H9 (cell line): Measurements from ENCODE around the gene RTL9. TPM values are rescaled to one million over a fixed set of nuclear protein-coding genes. Genes with fewer than 3 reads are reported as not detected.

Source experiments
- DNase-seq: peaks from one replicate; pipeline ENCODE4 v3.0.0-alpha.2; 2017
- H2AFZ ChIP-seq: one replicate; pipeline ENCODE4 v1.6.1; 2013; ENCODE audit warnings: mild to moderate bottlenecking, low read length, control low read depth, moderate library complexity
- H2AK5ac ChIP-seq: 2 replicates; pipeline ENCODE4 v1.6.1; 2013; ENCODE audit warnings: low read length, control low read depth, mixed read lengths; ENCODE audit not compliant: insufficient read length
- H2BK120ac ChIP-seq: one replicate; pipeline ENCODE4 v1.6.1; 2013; ENCODE audit warnings: low read depth, mild to moderate bottlenecking, low read length, control low read depth, inconsistent platforms; ENCODE audit not compliant: poor library complexity, severe bottlenecking
- H2BK12ac ChIP-seq: 2 replicates; pipeline ENCODE4 v1.6.1; 2013; ENCODE audit warnings: low read length, control low read depth, mixed read lengths, low read depth; ENCODE audit not compliant: insufficient read length
- H2BK15ac ChIP-seq: 2 replicates; pipeline ENCODE4 v1.6.1; 2013; ENCODE audit warnings: low read depth, low read length, control low read depth
- H2BK20ac ChIP-seq: one replicate; pipeline ENCODE4 v1.6.1; 2013; ENCODE audit warnings: low read depth, mild to moderate bottlenecking, low read length, control low read depth, inconsistent platforms; ENCODE audit not compliant: poor library complexity, severe bottlenecking
- H2BK5ac ChIP-seq: 2 replicates; pipeline ENCODE4 v1.6.1; 2013; ENCODE audit warnings: low read length, control low read depth, mixed read lengths; ENCODE audit not compliant: insufficient read length
- H3K14ac ChIP-seq: 2 replicates; pipeline ENCODE4 v1.6.1; 2013; ENCODE audit warnings: low read length, control low read depth; ENCODE audit not compliant: insufficient read depth
- H3K18ac ChIP-seq: 2 replicates; pipeline ENCODE4 v1.6.1; 2013; ENCODE audit warnings: low read depth, mild to moderate bottlenecking, mixed read lengths, low read length, control low read depth; ENCODE audit not compliant: insufficient read length
- H3K23ac ChIP-seq: 2 replicates; pipeline ENCODE4 v1.6.1; 2013; ENCODE audit warnings: low read length, control low read depth, mixed read lengths, low read depth; ENCODE audit not compliant: insufficient read length
- H3K23me2 ChIP-seq: 2 replicates; pipeline ENCODE4 v1.6.1; 2013; ENCODE audit warnings: low read depth, mild to moderate bottlenecking, mixed read lengths, low read length, control low read depth; ENCODE audit not compliant: insufficient read length, poor library complexity, severe bottlenecking
- H3K27ac ChIP-seq: 2 replicates; pipeline ENCODE4 v1.5.1; 2013; ENCODE audit warnings: low read length, control low read depth, mixed read lengths, low read depth; ENCODE audit not compliant: insufficient read length
- H3K27me3 ChIP-seq: 2 replicates; pipeline ENCODE4 v1.6.1; 2013; ENCODE audit warnings: low read length, control low read depth, inconsistent platforms; ENCODE audit not compliant: insufficient read depth
- H3K4ac ChIP-seq: 2 replicates; pipeline ENCODE4 v1.6.1; 2013; ENCODE audit warnings: low read depth, mild to moderate bottlenecking, control low read depth, inconsistent platforms, low read length, moderate library complexity
- H3K4me1 ChIP-seq: 2 replicates; pipeline ENCODE4 v1.6.1; 2013; ENCODE audit warnings: low read length, control low read depth, inconsistent platforms; ENCODE audit not compliant: insufficient read depth
- H3K4me2 ChIP-seq: 2 replicates; pipeline ENCODE4 v1.6.1; 2013; ENCODE audit warnings: low read length, control low read depth, mixed read lengths; ENCODE audit not compliant: insufficient read length, insufficient read depth
- H3K56ac ChIP-seq: 2 replicates; pipeline ENCODE4 v1.6.1; 2013; ENCODE audit warnings: low read depth, mild to moderate bottlenecking, mixed read lengths, low read length, control low read depth; ENCODE audit not compliant: insufficient read length
- H3K79me1 ChIP-seq: 2 replicates; pipeline ENCODE4 v1.6.1; 2013; ENCODE audit warnings: low read depth, mild to moderate bottlenecking, moderate library complexity, low read length, control low read depth, inconsistent platforms; ENCODE audit not compliant: insufficient read depth, poor library complexity, severe bottlenecking
- H3K79me2 ChIP-seq: 2 replicates; pipeline ENCODE4 v1.6.1; 2013; ENCODE audit warnings: low read length, control low read depth, inconsistent platforms; ENCODE audit not compliant: insufficient read depth
- H3K9ac ChIP-seq: 2 replicates; pipeline ENCODE4 v1.6.1; 2013; ENCODE audit warnings: low read length, control low read depth, mixed read lengths; ENCODE audit not compliant: insufficient read length; ENCODE audit errors: extremely low read depth
- H3K9me3 ChIP-seq: one replicate; pipeline ENCODE4 v1.6.1; 2013; ENCODE audit warnings: low read depth, low read length, inconsistent platforms; ENCODE audit not compliant: control insufficient read depth
- H3T11ph ChIP-seq: one replicate; pipeline ENCODE4 v1.6.1; 2013; ENCODE audit warnings: mild to moderate bottlenecking, low read length, control low read depth, inconsistent platforms
- H4K20me1 ChIP-seq: one replicate; pipeline ENCODE4 v1.6.1; 2013; ENCODE audit not compliant: control insufficient read depth, insufficient read length, insufficient read depth
- H4K5ac ChIP-seq: 2 replicates; pipeline ENCODE4 v1.6.1; 2013; ENCODE audit warnings: low read depth, mild to moderate bottlenecking, mixed read lengths, low read length, control low read depth; ENCODE audit not compliant: insufficient read length
- H4K8ac ChIP-seq: replicated peaks from 2 replicates; pipeline ENCODE4 v1.6.1; 2013; ENCODE audit warnings: low read length, control low read depth, mixed read lengths, low read depth; ENCODE audit not compliant: insufficient read length
- H4K91ac ChIP-seq: 2 replicates; pipeline ENCODE4 v1.6.1; 2013; ENCODE audit warnings: low read depth, mild to moderate bottlenecking, moderate library complexity, mixed read lengths, low read length, control low read depth; ENCODE audit not compliant: insufficient read length
- H3K27ac Mint-ChIP-seq, 3 experiments: 2 replicates in 2 of 3; 3 replicates in 1 of 3; pipeline ENCODE4 v1.8.0; 2020 to 2021; ENCODE audit warnings: mixed read lengths in 3 of 3, mild to moderate bottlenecking in 1 of 3, moderate library complexity in 1 of 3
- H3K27me3 Mint-ChIP-seq: 2 replicates; pipeline ENCODE4 v1.8.0; 2021; ENCODE audit warnings: low read depth, mild to moderate bottlenecking, moderate library complexity, mixed read lengths
- H3K36me3 Mint-ChIP-seq, 3 experiments: 2 replicates in 2 of 3; 3 replicates in 1 of 3; pipeline ENCODE4 v1.8.0; 2020 to 2021; ENCODE audit warnings: low read depth in 3 of 3, mixed read lengths in 3 of 3; ENCODE audit not compliant: insufficient read depth in 1 of 3
- H3K4me1 Mint-ChIP-seq, 2 experiments: 2 replicates each; pipeline ENCODE4 v1.8.0; 2020; ENCODE audit warnings: mixed read lengths in 2 of 2
- H3K4me3 Mint-ChIP-seq, 2 experiments: 2 replicates in 1 of 2; 3 replicates in 1 of 2; pipeline ENCODE4 v1.8.0; 2020 to 2021; ENCODE audit warnings: mild to moderate bottlenecking in 2 of 2, mixed read lengths in 2 of 2, moderate library complexity in 1 of 2
- H3K9me3 Mint-ChIP-seq, 2 experiments: 2 replicates in 1 of 2; 3 replicates in 1 of 2; pipeline ENCODE4 v1.8.0; 2020; ENCODE audit warnings: mild to moderate bottlenecking in 2 of 2, mixed read lengths in 2 of 2, moderate library complexity in 1 of 2
- CTCF ChIP-seq: fragments of 200-600 bp; sonication (generic); conservative IDR thresholded peaks from 3 replicates; pipeline ENCODE4 v1.8.0; 2021; ENCODE audit warnings: antibody characterized with exemption, mild to moderate bottlenecking
- WGBS: extraction: QIAGEN DNeasy Blood & Tissue Kit; methylation state at CpG from one replicate; pipeline ENCODE4 v1.1.7; 2013; ENCODE audit warnings: missing lambda C conversion rate, low lambda C conversion rate, mixed read lengths; ENCODE audit not compliant: insufficient read length; ENCODE audit errors: extremely low coverage; 5-methylcytosine and 5-hydroxymethylcytosine counted together
- total RNA-seq: library from RNA; stranded (reverse); gene quantifications from 2 replicates; pipeline ENCODE4 v1.2.1, GENCODE V29; 2021

RTL9 gene
- total RNA-seq, 1 experiment from 2014 or later = 0.13 TPM

- Histone ChIP-seq H4K20me1 (no peaks in the 10 kb centered on the region), H3K9me3 (no peaks in the 10 kb centered on the region), H3K18ac (no peak overlapping the region), H3K27ac (no peak overlapping the region), H3K23ac (no peak overlapping the region), H2BK120ac (no peak overlapping the region), H3K79me1 (no peaks in the 10 kb centered on the region), H4K91ac (no peak overlapping the region), H3K4ac (no peak overlapping the region), H3T11ph (no peak overlapping the region), H2BK15ac (no peak overlapping the region), H3K4me1 (no peaks in the 10 kb centered on the region), H2AK5ac (no peak overlapping the region), H3K79me2 (no peaks in the 10 kb centered on the region), H3K4me2 (no peak overlapping the region), H2BK5ac (no peak overlapping the region), H3K23me2 (no peaks in the 10 kb centered on the region), H2BK20ac (no peak overlapping the region), H2AFZ (no peak overlapping the region), H3K27me3 (no peaks in the 10 kb centered on the region), H3K56ac (no peak overlapping the region), H4K5ac (no peak overlapping the region), H3K14ac (no peak overlapping the region), H4K8ac (no peak overlapping the region), H2BK12ac (no peak overlapping the region), H3K9ac (no peak overlapping the region)
- Mint-ChIP-seq H3K9me3 (no peaks in the 10 kb centered on the region), H3K27ac (no peak overlapping the region), H3K4me1 (no peaks in the 10 kb centered on the region), H3K27me3 (peaks cover 2% of the 10 kb centered on the region), H3K36me3 (no peaks in the 10 kb centered on the region), H3K4me3 (no peak overlapping the region)
- no CpG with 5 or more reads among the region's 1 CpG for WGBS
- no peak for DNase-seq
- TF ChIP-seq CTCF = no peak
Observed at GRCh38 chrX:110359273-110359672, 625 bp downstream of the RTL9 start.
